Measurements from ENCODE around the gene TP73. TPM values are rescaled to one million over a fixed set of nuclear protein-coding genes. Genes with fewer than 3 reads are reported as not detected.

The TP73 gene
- total and polyA plus RNA-seq, 2 donors (not counting 1 experiment from before 2014, with no cell fraction given): 1.2 to 2.4 TPM

DNA sequence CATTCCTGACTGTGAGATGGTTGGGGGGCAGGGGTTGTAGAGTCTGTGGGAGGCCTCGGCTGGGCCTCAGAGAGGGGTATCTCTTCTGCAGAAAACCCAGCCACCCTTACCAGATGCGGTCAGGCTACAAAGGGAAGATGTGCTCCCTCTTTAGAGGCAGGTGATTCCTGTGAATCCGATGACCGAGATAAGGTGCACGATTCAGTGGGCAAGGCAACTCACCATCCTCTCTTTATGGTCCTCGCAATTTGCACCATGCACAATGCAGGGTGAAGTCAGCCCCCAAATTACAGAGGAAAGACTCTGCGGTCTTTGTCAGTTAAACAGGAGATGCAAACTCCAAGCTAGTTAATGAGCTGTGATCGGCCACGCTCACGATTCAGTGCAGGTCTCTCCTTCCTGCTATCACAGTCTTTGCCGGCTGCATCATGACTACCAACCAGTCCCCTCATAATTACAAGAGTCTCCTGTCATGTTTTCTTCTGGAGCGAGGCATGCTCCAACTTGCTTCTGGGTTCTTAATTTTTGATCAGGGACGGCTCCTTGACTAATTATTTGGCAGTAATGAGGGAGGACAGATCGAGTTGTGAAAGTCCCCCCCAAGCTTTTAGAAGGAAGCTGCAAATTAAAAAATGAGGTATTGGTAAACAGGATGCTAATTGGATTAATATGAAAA, 12.5 kb downstream of the TP73 start:
- ATAC-seq (ENCODE audit: low read depth) (no peak), DNase-seq (no peak)
- peaks cover 47 to 52% of the 10 kb centered on the region in 2 donors for H3K4me1 ChIP-seq (ENCODE audit: control insufficient read depth in 2 of 2, insufficient read depth in 2 of 2, low read length in 2 of 2)
- TF ChIP-seq EZH2 (IDR thresholded peaks at IDR 0.05; ENCODE audit: borderline replicate concordance, insufficient read depth, low read depth, low read length, poor library complexity, severe bottlenecking): no peak
- TF ChIP-seq CTCF (IDR thresholded peaks at IDR 0.05): no peak
- H3K79me2 ChIP-seq (ENCODE audit: control insufficient read depth, insufficient read depth, low read length): no peaks in the 10 kb centered on the region
- Mint-ChIP-seq H3K4me1 (peaks cover 45% of the 10 kb centered on the region), H3K4me3 (peak overlapping the region; percentile 74), H3K9me3 (ENCODE audit: insufficient read depth) (no peaks in the 10 kb centered on the region), H3K27me3 (peaks cover 3% of the 10 kb centered on the region), H3K27ac (peak overlapping the region; percentile 88)
- peaks cover 0 to 10% (median 0%) of the 10 kb centered on the region in 4 experiments for H3K27me3 ChIP-seq (replicated peaks in 1 of 4; ENCODE audit: control extremely low read depth in 1 of 4, control insufficient read depth in 3 of 4, insufficient read depth in 4 of 4, low read length in 3 of 4)
- H3K9ac ChIP-seq (ENCODE audit: low read length): peak overlapping the region; percentile 30
- CTCF ChIA-PET: interaction anchor here (1.0 to 3.5 kb wide), 6 partner anchors 9 to 60 kb away, joined by 3 to 22 read pairs (median 7); no protein-coding TSS in a partner anchor
- no peaks in the 10 kb centered on the region for H4K20me1 ChIP-seq (ENCODE audit: control insufficient read depth, insufficient read depth, low read length, poor library complexity, severe bottlenecking)
- H3K9me3 ChIP-seq (ENCODE audit: control extremely low read depth in 1 of 3, control insufficient read depth in 2 of 3, insufficient read depth in 1 of 3, low read length in 2 of 3): peaks cover 0 to 8% (median 0%) of the 10 kb centered on the region in 3 donors
- H3K4me2 ChIP-seq (replicated peaks; ENCODE audit: low read depth, low read length, poor library complexity, severe bottlenecking): peak overlapping the region; percentile 78
- POLR2A ChIA-PET: interaction anchor here (0.6 to 1.1 kb wide), 2 partner anchors 9 to 29 kb away, joined by 3 read pairs; no protein-coding TSS in a partner anchor
- H3K36me3 ChIP-seq (replicated peaks in 1 of 2; ENCODE audit: control extremely low read depth in 1 of 2, control insufficient read depth in 1 of 2, extremely low read depth in 1 of 2, insufficient read depth in 2 of 2, low read length in 1 of 2): no peaks in the 10 kb centered on the region
- H3K4me3 ChIP-seq (ENCODE audit: control extremely low read depth in 1 of 5, extremely low read depth in 1 of 5, insufficient read depth in 1 of 5, low read depth in 2 of 5, low read length in 4 of 5): peak overlapping the region in 1 of 5 experiments; percentile 51
- peak overlapping the region; percentile 24 to 79 for H3K27ac ChIP-seq (ENCODE audit: low read length in 2 of 2)
- H2AFZ ChIP-seq (ENCODE audit: insufficient read depth, low read depth, low read length, poor library complexity, severe bottlenecking): peak overlapping the region; percentile 48
- intact Hi-C loops (cut with micrococcal nuclease): no loop called here
- WGBS (ENCODE audit: insufficient coverage): 55% methylated on average over 12 of the region's 14 CpGs

DNA sequence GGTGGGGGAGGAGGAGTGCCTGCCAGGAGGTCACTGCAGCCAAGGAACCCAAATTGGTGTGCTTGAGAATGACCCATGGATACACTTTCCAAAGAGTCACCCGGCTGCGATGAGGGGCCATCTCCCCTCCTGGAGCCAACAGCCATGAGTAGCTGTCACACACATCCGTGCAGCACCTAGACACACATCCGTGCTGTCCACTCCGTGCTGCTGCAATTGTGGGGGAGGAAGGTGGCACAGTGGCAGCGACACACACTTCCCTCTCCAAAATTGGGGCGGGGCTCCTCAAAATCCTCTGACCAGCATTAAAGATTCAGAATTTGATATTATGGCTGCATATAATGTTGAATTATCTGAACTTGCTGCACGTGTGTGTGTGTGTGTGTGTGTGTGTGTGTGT, 15.8 kb downstream of the TP73 start:
- H3K27me3 ChIP-seq (replicated peaks in 1 of 4; ENCODE audit: control extremely low read depth in 1 of 4, control insufficient read depth in 3 of 4, insufficient read depth in 4 of 4, low read length in 3 of 4): peaks cover 0 to 10% (median 0%) of the 10 kb centered on the region in 4 experiments
- ChIA-PET POLR2A (interaction anchor here (1.6 kb wide), 1 partner anchor 9 kb away, joined by 12 read pairs; no protein-coding TSS in a partner anchor), CTCF (interaction anchor here (1.0 to 3.5 kb wide), 3 partner anchors 9 to 15 kb away, joined by 3 to 20 read pairs (median 16); partner anchors contain the start of gene TP73)
- peak overlapping the region; percentile 18 for H3K27ac Mint-ChIP-seq
- H4K20me1 ChIP-seq (ENCODE audit: control insufficient read depth, insufficient read depth, low read length, poor library complexity, severe bottlenecking): no peaks in the 10 kb centered on the region
- no peaks in the 10 kb centered on the region for H3K36me3 ChIP-seq (replicated peaks in 1 of 2; ENCODE audit: control extremely low read depth in 1 of 2, control insufficient read depth in 1 of 2, extremely low read depth in 1 of 2, insufficient read depth in 2 of 2, low read length in 1 of 2)
- WGBS (ENCODE audit: insufficient coverage): 100% methylated on average over 4 of the region's 8 CpGs
- intact Hi-C loops (cut with micrococcal nuclease): no loop called here
- no peaks in the 10 kb centered on the region for H3K27me3 Mint-ChIP-seq
- ATAC-seq (ENCODE audit: low read depth) (no peak), DNase-seq (no peak)
- H3K79me2 ChIP-seq (ENCODE audit: control insufficient read depth, insufficient read depth, low read length): no peaks in the 10 kb centered on the region
- no peak overlapping the region for H3K9ac ChIP-seq (ENCODE audit: low read length)
- H3K4me2 ChIP-seq (replicated peaks; ENCODE audit: low read depth, low read length, poor library complexity, severe bottlenecking): peak overlapping the region; percentile 78
- H3K4me3 ChIP-seq (ENCODE audit: control extremely low read depth in 1 of 5, extremely low read depth in 1 of 5, insufficient read depth in 1 of 5, low read depth in 2 of 5, low read length in 4 of 5): no peak overlapping the region
- peaks cover 53 to 64% of the 10 kb centered on the region in 2 donors for H3K4me1 ChIP-seq (ENCODE audit: control insufficient read depth in 2 of 2, insufficient read depth in 2 of 2, low read length in 2 of 2)
- H3K4me1 Mint-ChIP-seq: peaks cover 61% of the 10 kb centered on the region
- H3K4me3 Mint-ChIP-seq: peak overlapping the region; percentile 55
- no peaks in the 10 kb centered on the region for H3K9me3 Mint-ChIP-seq (ENCODE audit: insufficient read depth)
- TF ChIP-seq EZH2 (IDR thresholded peaks at IDR 0.05; ENCODE audit: borderline replicate concordance, insufficient read depth, low read depth, low read length, poor library complexity, severe bottlenecking) (no peak), CTCF (IDR thresholded peaks at IDR 0.05) (no peak)
- peaks cover 0 to 8% (median 0%) of the 10 kb centered on the region in 3 donors for H3K9me3 ChIP-seq (ENCODE audit: control extremely low read depth in 1 of 3, control insufficient read depth in 2 of 3, insufficient read depth in 1 of 3, low read length in 2 of 3)
- no peak overlapping the region for H2AFZ ChIP-seq (ENCODE audit: insufficient read depth, low read depth, low read length, poor library complexity, severe bottlenecking)
- H3K27ac ChIP-seq (ENCODE audit: low read length in 2 of 2): peak overlapping the region in 1 of 2 donors; percentile 79

Data from B cell (primary cell).